ENCODE measurements around the gene ARID3B.
"Not testable (repeated sequence)": the region's sequence is repeated elsewhere in the genome, so short reads cannot be mapped to it uniquely, and the experiment has no call there.

Gene ARID3B

GRCh38 chr15:74535388-74536084 lies 5.5 kb upstream of the ARID3B start:
- no peak for DNase-seq

GRCh38 chr15:74537736-74538135 lies 3.3 kb upstream of the ARID3B start:
- DNase-seq = no peak

GRCh38 chr15:74539521-74539920 lies 1.5 kb upstream of the ARID3B start:
- not testable (repeated sequence) for DNase-seq

- no peak for DNase-seq
These were observed 759 bp upstream of the ARID3B start for GRCh38 chr15:74540161-74540760.

GRCh38 chr15:74541494-74542165 lies 610 bp downstream of the ARID3B start:
- DNase-seq = no peak

GRCh38 chr15:74542166-74543042 lies 1.4 kb downstream of the ARID3B start:
- no peak for DNase-seq

- DNase-seq = no peak
These were observed 2.0 kb downstream of the ARID3B start for GRCh38 chr15:74543043-74543422.

GRCh38 chr15:74543583-74543982 lies 2.6 kb downstream of the ARID3B start:
- DNase-seq = no peak

- DNase-seq = no peak
These were observed 4.1 kb downstream of the ARID3B start for GRCh38 chr15:74545086-74545485.

- peak; percentile 93 for DNase-seq
These were observed 5.0 kb downstream of the ARID3B start for GRCh38 chr15:74545776-74546656.

GRCh38 chr15:74547616-74548015 lies 6.6 kb downstream of the ARID3B start:
- no peak for DNase-seq

- DNase-seq = no peak
These were observed 7.2 kb downstream of the ARID3B start for GRCh38 chr15:74548241-74548640.

GRCh38 chr15:74549816-74550215 lies 8.8 kb downstream of the ARID3B start:
- DNase-seq = no peak

GRCh38 chr15:74551714-74552113 lies 10.7 kb downstream of the ARID3B start:
- no peak for DNase-seq

GRCh38 chr15:74552773-74553441 lies 11.9 kb downstream of the ARID3B start:
- no peak for DNase-seq

- no peak for DNase-seq
These were observed 14.2 kb downstream of the ARID3B start for GRCh38 chr15:74555192-74555591.

GRCh38 chr15:74558706-74559105 lies 17.7 kb downstream of the ARID3B start:
- DNase-seq = no peak

GRCh38 chr15:74563442-74563841 lies 22.4 kb downstream of the ARID3B start:
- DNase-seq = no peak

GRCh38 chr15:74564182-74564581 lies 23.2 kb downstream of the ARID3B start:
- no peak for DNase-seq

- DNase-seq = no peak
These were observed 24.5 kb downstream of the ARID3B start for GRCh38 chr15:74565381-74566085.

- DNase-seq = no peak
These were observed 27.6 kb downstream of the ARID3B start for GRCh38 chr15:74568594-74568993.

Measured in NCI-H1694 treated with DMSO at 0.1 percent for 48 hours (cell line).